GM19240 (cell line): ENCODE data around the gene TAAR1.
"Not testable (repeated sequence)": the region's sequence is repeated elsewhere in the genome, so short reads cannot be mapped to it uniquely, and the experiment has no call there.

Source experiments
- DNase-seq: peaks from one replicate; pipeline ENCODE4 v3.0.0; 2011; ENCODE audit warnings: low spot score; ENCODE audit not compliant: insufficient read length

TAAR1 gene

GRCh38 chr6:132659082-132659481 lies at the start of gene TAAR1:
Gene TAAR1 (minus strand): TSS chr6:132659182. CDS start chr6:132646003, 13,179 bp downstream.
- DNase-seq, result no peak

DNA sequence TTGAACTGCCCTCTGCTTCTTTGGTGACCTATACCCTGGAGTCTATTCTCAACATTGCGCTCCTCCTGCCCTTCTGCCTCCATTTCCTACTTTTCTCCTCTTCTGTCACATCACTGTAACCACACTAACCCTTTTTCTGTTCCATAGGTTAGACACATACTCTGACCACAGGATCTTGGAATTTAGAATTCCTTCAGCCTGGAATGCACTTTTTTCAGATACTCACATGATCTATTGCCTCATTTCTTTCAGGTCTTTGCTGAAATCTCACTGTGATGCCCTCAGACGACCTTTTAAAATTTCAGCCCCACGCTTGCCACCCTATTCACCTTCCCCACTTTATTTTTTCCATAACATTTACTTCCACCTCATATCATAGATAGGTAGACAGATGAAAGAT lies 49.8 kb upstream of the TAAR1 start:
- no peak for DNase-seq

DNA sequence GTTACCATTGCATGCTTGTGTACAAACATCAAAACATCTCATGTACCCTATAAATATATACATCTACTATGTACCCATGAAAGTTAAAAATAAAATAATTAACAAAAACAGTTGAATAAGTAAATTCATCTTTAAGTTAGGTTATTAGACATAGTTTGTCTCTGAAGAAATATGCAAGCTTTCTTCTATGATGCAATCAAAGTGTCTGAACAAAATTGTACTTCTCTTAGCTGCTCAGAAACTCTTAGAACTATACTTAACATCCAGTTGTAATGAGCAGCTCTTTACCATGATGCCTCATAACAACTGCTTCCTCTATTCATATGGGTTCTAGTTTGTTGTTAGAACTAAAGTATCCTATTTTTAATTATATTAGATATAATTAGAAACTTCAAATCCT lies 49.0 kb upstream of the TAAR1 start:
- no peak for DNase-seq

DNA sequence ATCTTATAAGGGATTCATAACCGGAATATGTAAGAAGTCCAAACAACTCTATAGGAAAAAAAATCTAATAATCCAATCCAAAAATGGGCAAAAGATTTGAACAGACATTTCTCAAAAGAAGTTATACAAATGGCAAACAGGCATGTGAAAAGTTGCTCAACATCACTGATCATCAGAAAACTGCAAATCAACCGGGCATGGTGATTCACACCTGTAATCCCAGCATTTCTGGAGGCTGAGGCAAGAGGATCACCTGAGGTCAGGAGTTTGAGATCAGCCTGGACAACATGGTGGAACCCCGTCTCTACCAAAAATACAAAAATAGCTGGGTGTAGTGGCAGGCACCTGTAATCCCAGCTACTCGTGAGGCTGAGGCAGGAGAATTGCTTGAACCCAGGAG lies 47.8 kb upstream of the TAAR1 start:
- not testable (repeated sequence) for DNase-seq

GRCh38 chr6:132703936-132704335 lies 45.0 kb upstream of the TAAR1 start:
- DNase-seq, result no peak

DNA sequence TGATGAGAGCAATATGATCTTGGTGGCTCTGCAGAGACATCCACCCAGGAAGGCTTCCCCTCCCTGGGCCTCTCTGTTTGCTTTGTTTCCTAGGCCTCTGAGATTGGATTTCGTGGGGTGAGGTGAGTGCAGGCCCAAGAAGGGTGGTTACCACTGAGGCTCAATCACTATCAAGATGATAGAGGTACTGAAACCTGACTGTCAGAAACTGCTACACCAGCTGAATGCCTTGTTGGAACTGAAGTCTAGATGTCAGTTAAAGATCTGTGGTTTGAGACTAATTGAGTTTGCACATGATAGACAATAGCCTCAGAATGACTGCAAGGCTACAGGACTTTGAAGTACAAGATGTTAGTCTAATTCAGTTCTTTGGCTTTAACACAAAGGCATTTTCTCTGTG lies 39.6 kb upstream of the TAAR1 start:
- no peak for DNase-seq

DNA sequence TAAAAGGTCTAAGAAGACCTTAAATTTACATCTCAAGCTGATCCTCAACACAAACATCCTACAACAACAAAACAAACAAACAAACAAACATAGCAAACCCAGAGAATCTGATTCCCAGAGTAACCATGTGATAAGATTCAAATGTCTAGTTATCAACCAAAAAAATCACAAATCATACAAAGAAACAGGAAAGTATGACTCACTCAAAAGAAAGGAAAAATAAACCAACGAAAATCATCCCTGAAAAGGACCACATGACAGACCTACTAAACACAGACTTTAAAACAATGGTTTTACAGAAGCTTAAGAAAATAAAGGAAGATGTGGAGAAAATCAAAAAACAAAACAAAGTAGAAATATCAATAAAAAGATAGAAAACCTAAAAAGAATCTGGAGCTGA lies 36.8 kb upstream of the TAAR1 start:
- no peak for DNase-seq

DNA sequence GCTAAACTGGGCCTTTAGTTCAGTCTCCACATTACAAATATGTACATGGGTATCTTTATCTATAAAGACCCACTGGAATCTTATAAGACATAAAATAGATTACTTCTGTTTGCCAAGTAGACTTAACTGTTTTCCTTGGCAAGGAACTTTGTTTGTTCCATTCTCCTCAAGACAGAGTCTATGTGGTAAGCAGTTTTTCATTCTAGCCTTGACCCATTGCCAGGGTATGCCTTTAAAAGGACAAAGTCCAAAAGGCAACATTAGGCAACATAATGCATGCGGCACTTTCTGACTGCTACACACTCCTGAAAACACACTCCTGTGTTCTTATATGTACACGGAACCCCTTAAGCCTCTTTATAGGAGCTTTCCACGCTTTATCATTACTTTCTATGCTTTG lies 34.5 kb upstream of the TAAR1 start:
- no peak for DNase-seq

- DNase-seq, result no peak
These were observed 31.7 kb upstream of the TAAR1 start for GRCh38 chr6:132690678-132691077.

DNA sequence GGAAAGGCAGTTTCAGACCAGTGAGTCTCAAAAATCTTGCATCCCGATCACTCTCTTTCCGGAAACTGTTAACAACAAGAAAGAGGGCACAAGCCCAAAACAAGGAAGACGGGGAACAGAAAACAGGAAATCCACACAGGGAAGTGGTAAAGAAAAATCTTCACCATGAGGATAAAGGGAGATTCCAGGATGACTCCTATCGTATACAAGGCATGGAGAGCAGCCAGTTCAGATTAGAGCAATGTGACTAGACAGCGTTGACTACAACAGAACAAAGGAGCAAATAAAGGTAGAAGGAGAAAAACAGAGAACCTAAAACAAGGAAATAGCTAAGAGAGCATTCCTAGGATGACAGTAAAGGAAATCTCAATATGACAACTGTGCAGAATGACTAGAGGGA lies 28.3 kb upstream of the TAAR1 start:
- DNase-seq, result no peak

GRCh38 chr6:132686531-132686930 lies 27.5 kb upstream of the TAAR1 start:
- DNase-seq, result no peak

- DNase-seq, result no peak
These were observed 26.0 kb upstream of the TAAR1 start for GRCh38 chr6:132685009-132685408.

DNA sequence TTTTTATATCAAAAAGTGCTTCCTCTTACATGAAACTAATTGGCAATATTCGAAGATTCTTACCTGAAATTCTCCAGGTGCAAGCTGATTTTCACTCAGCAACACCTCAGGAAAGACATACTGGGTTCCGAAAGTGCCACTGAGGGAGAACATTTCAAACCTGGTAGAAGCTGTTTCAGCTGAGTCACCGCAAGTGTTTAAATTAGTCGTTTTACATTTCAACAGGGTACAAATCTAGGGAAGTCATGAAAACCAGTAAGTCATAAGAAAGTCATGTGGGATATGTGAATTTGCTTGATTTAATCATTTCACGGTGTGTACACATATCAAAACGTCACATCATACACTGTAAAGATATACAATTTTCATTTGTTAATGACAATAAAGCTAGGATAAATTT lies 25.3 kb upstream of the TAAR1 start:
- DNase-seq, result no peak

DNA sequence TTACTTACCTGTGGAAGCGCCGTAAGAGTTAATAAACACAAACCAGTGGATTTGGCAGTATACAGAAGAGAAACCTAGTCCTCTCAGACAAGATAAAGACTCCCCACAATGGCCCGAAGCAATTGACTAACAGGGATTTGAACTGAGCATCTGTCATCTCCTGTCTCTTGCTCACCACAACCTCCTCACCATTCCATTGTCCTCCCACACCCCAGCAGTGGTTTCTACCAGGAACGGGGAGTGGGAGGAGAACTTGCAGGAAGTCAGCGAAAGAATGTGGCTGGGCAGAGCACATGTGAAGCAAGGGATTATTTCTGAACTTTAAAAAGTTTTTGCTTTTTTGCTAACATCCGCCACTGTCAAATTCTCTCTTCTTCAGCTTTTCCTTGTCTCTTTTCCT lies 24.6 kb upstream of the TAAR1 start:
- DNase-seq, result no peak

DNA sequence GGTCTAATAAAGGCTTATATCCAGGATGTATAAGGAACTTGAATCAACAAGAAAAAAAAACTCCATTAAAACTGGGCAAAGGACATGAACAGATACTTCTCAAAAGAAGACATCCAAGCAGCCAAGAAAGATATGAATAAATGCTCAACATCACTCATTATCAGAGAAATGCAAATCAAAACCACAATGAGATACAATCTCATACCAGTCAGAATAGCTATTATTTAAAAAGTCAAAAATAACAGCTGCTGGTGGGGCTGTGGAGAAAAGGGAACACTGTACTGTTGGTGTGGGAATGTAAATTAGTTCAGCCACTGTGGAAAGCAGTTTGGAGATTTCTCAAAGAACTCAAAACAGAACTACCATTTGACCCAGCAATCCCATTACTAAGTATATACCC lies 20.1 kb upstream of the TAAR1 start:
- not testable (repeated sequence) for DNase-seq

- DNase-seq, result no peak
These were observed 16.8 kb upstream of the TAAR1 start for GRCh38 chr6:132675749-132676148.

GRCh38 chr6:132675002-132675401 lies 16.0 kb upstream of the TAAR1 start:
- DNase-seq, result no peak

DNA sequence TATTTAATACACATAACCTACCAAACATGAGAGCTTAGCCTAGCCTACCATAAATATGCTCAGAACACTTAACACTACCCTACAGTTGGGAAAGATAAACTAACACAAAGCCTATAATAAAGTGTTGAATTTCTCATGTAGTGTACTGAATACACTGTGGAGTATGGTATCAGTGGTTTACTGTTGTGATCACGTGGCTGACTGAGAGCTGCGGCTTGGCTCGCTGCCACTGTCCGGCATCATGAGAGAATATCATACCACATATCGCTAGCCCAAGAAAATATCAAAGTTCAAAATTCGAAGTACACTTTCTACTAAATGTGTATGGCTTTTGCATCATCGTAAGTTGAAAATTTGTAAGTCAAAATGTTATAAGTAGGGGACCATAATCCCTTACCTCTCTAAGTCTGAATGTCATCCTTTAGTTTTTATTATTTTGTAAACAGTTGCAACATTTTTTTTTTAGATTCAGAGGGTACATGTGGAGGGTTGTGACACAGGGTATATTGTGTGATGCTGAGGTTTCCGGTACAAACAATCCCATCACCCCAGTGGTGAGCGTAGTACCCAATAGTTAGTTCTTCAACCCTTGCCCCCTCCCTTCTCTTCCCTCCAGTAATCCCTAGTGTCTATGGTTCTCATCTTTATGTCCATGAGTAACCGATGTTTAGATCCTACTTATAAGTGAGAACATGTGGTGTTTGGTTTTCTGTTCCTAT lies 14.6 kb upstream of the TAAR1 start:
- no peak for DNase-seq

DNA sequence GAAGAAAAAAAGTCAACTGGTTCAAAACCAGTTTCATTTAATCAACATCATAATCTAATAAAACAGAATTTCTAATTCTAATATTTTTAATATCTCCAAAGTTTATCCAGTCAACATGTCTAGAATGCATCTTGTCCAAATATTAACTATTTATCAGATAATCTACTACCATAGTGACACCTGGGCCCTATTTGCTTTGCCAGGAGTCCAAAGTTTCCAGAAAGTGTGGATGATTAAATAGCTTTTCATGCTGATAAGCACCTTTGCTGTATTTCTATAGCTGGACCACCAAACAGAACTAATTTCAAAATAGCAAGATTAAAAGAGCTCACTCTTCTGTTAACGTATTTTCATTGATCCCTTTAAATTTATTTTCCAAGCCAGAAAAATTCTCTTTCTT lies 12.3 kb upstream of the TAAR1 start:
- no peak for DNase-seq

GRCh38 chr6:132669690-132670291 lies 10.8 kb upstream of the TAAR1 start:
- no peak for DNase-seq

DNA sequence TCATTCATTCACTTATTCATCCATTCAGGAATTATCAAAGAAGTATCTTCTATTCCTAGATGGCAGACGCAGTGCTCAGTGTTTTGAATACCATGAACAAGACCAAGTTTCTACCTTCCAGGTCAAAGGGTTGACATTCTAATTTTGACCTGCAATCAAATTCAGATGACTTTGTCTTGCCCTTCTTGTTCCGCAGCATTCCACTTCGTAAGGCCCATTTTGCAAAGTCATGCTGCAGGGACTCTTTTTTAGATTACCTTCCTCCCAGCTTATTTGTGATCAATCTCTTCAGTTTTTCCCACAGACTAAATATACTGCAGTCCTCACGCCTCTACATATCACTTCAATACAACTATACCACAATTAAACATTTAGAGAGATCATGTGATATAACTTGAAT lies 7.1 kb upstream of the TAAR1 start:
- DNase-seq, result no peak

DNA sequence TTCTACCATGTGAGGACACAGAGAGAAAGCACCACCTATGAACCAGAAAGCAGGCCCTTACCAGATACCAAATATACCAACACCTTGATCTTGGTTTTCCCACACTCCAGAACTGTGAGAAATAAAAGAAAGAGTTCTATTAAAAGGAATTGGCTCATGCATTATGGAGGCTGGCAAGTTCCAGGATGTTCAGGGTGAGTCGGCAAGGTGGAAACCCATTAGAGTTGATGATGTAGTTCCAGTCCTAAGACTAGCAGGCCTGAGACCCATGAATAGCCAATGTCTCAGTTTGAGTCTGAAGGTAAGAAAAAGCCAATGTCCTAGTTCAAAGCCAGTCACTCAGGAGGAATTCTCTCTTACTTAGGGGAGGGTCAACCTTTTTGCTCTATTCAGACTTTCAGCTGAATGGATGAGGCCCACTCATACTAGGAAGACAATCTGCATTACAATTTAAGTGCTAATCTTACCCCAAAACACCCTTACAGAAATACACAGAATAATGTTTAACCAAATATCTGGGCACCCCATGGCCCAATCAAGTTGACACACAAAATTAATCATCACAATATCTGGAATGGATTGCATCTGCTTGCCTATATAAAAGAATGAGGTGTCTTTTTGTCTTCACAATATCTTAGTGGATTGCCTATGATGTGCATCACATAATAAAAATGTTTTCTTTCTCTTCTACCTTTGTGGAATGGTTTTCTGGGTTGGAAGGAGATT lies 5.5 kb upstream of the TAAR1 start:
- DNase-seq, result no peak

DNA sequence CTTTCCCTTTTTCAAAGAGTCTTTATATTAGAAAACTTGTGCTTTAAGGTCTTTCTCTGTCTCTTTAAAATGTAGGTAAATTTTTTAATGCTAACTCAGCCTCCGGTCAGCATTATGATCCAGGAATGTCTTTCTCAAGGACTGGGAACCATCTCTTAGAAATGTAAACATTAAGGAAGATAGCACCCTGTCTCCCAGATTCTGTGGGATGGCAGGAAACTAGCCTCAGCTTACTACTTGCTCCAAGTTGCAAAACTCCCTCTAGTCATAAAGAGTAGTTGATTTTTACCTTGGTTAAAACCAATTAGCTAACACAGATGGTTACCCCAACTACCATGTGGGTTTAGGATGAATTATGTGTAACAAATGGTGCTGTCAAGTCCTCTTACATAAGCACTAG lies 4.7 kb upstream of the TAAR1 start:
- no peak for DNase-seq
